Liver (tissue), 9 donors: ENCODE results near the gene POU4F2. TPM values are rescaled to one million over a fixed set of nuclear protein-coding genes. Genes with fewer than 3 reads are reported as not detected.

Experiments
- DNase-seq: peaks from one replicate; pipeline ENCODE4 v3.0.0-alpha.2; 2017; ENCODE audit warnings: low spot score
- H3K27ac ChIP-seq, 2 donors: one replicate each; pipeline ENCODE4 v1.7.0; 2013; ENCODE audit warnings: inconsistent platforms in 2 of 2, low read length in 2 of 2, control low read depth in 1 of 2, low read depth in 1 of 2, mild to moderate bottlenecking in 1 of 2
- H3K27me3 ChIP-seq, 4 donors: one replicate each; pipeline versions ENCODE4 v1.6.1 to v1.7.0; 2013; ENCODE audit warnings: low read length in 3 of 4, inconsistent platforms in 1 of 4, mild to moderate bottlenecking in 1 of 4, moderate library complexity in 1 of 4; ENCODE audit not compliant: control insufficient read depth in 4 of 4, insufficient read depth in 4 of 4
- H3K36me3 ChIP-seq, 4 donors: one replicate each; pipeline versions ENCODE4 v1.6.1 to v1.7.0; 2013; ENCODE audit warnings: low read length in 3 of 4, mild to moderate bottlenecking in 3 of 4, low read depth in 1 of 4, moderate library complexity in 1 of 4; ENCODE audit not compliant: control insufficient read depth in 4 of 4, insufficient read depth in 3 of 4
- H3K4me1 ChIP-seq, 4 donors: one replicate each; pipeline versions ENCODE4 v1.6.1 to v1.7.0; 2013; ENCODE audit warnings: low read length in 3 of 4, mild to moderate bottlenecking in 3 of 4, moderate library complexity in 1 of 4; ENCODE audit not compliant: control insufficient read depth in 4 of 4, insufficient read depth in 4 of 4
- H3K4me3 ChIP-seq, 3 donors: one replicate each; pipeline versions ENCODE4 v1.6.1 to v1.7.0; 2013; ENCODE audit warnings: low read length in 3 of 3, control low read depth in 1 of 3, low read depth in 1 of 3, mild to moderate bottlenecking in 1 of 3
- H3K9ac ChIP-seq, 2 donors: one replicate each; pipeline ENCODE4 v1.7.0; 2013; ENCODE audit warnings: low read length in 2 of 2, mild to moderate bottlenecking in 2 of 2, moderate library complexity in 2 of 2, control low read depth in 1 of 2, low read depth in 1 of 2
- H3K9me3 ChIP-seq, 4 donors: one replicate each; pipeline versions ENCODE4 v1.6.1 to v1.7.0; 2013; ENCODE audit warnings: low read length in 3 of 4; ENCODE audit not compliant: control insufficient read depth in 4 of 4
- EGR1 ChIP-seq, 2 donors: IDR thresholded peaks; 2 replicates each; pipeline ENCODE4 v1.6.1; 2016 to 2018; ENCODE audit warnings: antibody characterized with exemption in 2 of 2, low read depth in 2 of 2
- FOXA1 ChIP-seq: IDR thresholded peaks from 2 replicates; pipeline ENCODE4 v1.6.1; 2016; ENCODE audit warnings: antibody characterized with exemption
- FOXA2 ChIP-seq: IDR thresholded peaks from 2 replicates; pipeline ENCODE4 v1.6.1; 2016; ENCODE audit warnings: antibody characterized with exemption
- GABPA ChIP-seq, 2 donors: IDR thresholded peaks in 1 of 2; conservative IDR thresholded peaks in 1 of 2; 2 replicates each; pipeline ENCODE4 v1.6.1; 2016; ENCODE audit warnings: antibody characterized with exemption in 2 of 2, mild to moderate bottlenecking in 1 of 2, moderate library complexity in 1 of 2
- HNF4A ChIP-seq, 2 donors: conservative IDR thresholded peaks; 2 replicates each; pipeline ENCODE4 v1.6.1; 2016; ENCODE audit warnings: antibody characterized with exemption in 2 of 2, mild to moderate bottlenecking in 2 of 2
- JUND ChIP-seq, 2 donors: IDR thresholded peaks; 2 replicates each; pipeline ENCODE4 v1.6.1; 2016; ENCODE audit warnings: antibody characterized with exemption in 2 of 2
- NR2F2 ChIP-seq: IDR thresholded peaks from 2 replicates; pipeline ENCODE4 v1.6.1; 2016; ENCODE audit warnings: antibody characterized with exemption
- RAD21 ChIP-seq, 2 donors: IDR thresholded peaks; 2 replicates each; pipeline ENCODE4 v1.6.1; 2016; ENCODE audit warnings: antibody characterized with exemption in 2 of 2, mild to moderate bottlenecking in 2 of 2
- RXRA ChIP-seq, 2 donors: IDR thresholded peaks; 2 replicates each; pipeline ENCODE4 v1.6.1; 2017 to 2018; ENCODE audit warnings: antibody characterized with exemption in 2 of 2, mild to moderate bottlenecking in 1 of 2
- SP1 ChIP-seq: IDR thresholded peaks from 2 replicates; pipeline ENCODE4 v1.6.1; 2018; ENCODE audit warnings: antibody characterized with exemption, mild to moderate bottlenecking
- TAF1 ChIP-seq: conservative IDR thresholded peaks from 2 replicates; pipeline ENCODE4 v1.6.1; 2016; ENCODE audit warnings: antibody characterized with exemption, mild to moderate bottlenecking
- WGBS: extraction: QIAGEN DNeasy Blood & Tissue Kit; methylation state at CpG from one replicate; pipeline ENCODE4 v1.1.7; 2013; 5-methylcytosine and 5-hydroxymethylcytosine counted together
- polyA plus RNA-seq, 2 donors: library from polyadenylated mRNA; stranded (reverse) in 1 of 2; unstranded in 1 of 2; fragments of 200-250 nt in 1 of 2; fragments of >200 nt in 1 of 2; fragmentation: Nextera tagmentation in 1 of 2; extraction: Ambion mirVana in 1 of 2; gene quantifications; one replicate each; pipeline versions ENCODE4 v1.2.1 to v1.2.3, GENCODE V29; 2013 to 2015
- total RNA-seq, 2 donors: library from RNA; depleted of rRNA; stranded (reverse); fragments of >200 nt; gene quantifications; one replicate each; pipeline ENCODE4 v1.2.3, GENCODE V29; 2014
- TF ChIP-seq, protein P1 (sequence below): IDR thresholded peaks from 2 replicates; pipeline ENCODE4 v1.6.1; 2016; ENCODE audit warnings: antibody characterized with exemption
- TF ChIP-seq, protein P2 (sequence below): IDR thresholded peaks from 2 replicates; pipeline ENCODE4 v1.6.1; 2016; ENCODE audit warnings: antibody characterized with exemption
- TF ChIP-seq, protein P3 (sequence below): fragments of 150-350 bp; IDR thresholded peaks from 2 replicates; pipeline ENCODE4 v1.5.1; 2017; ENCODE audit warnings: improper control_type of control experiment, low read depth, low read length; ENCODE audit not compliant: missing input control
- TF ChIP-seq, protein P4 (sequence below): IDR thresholded peaks from 2 replicates; pipeline ENCODE4 v1.6.1; 2016; ENCODE audit warnings: antibody characterized with exemption, mild to moderate bottlenecking
- TF ChIP-seq, protein P5 (sequence below): IDR thresholded peaks from 2 replicates; pipeline ENCODE4 v1.6.1; 2016; ENCODE audit warnings: antibody characterized with exemption
- donor health status: healthy.
- donor health status: healthy.
- donor health status: healthy.
- donor health status: healthy.
- donor health status: healthy.

Gene POU4F2
- total and polyA plus RNA-seq, 4 donors: not detected

DNA sequence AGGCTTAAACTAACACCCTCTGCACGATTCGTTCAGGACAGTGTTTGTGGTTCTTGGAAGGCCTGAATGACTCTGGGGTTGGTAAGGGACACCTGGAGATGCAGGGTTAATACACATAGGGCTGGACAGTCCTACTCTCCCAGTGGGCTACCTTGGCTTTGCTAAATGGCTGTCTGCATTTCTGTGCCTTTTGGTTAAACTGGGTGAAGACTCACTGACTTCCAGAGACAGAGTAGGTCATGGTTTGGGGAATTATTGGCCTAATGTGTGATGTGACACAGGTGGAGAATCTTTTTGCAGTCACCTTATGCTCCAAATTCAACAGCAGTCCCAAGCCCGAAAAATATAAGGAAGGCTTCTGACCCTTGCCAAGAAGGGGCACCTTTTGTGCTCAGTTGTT is 10.5 kb downstream of the POU4F2 start:
- H3K4me1 ChIP-seq: peaks cover 0 to 3% (median under 1%) of the 10 kb centered on the region in 4 donors
- H3K36me3 ChIP-seq: no peaks in the 10 kb centered on the region
- no peak overlapping the region for H3K27ac ChIP-seq
- peaks cover 2 to 28% (median 16%) of the 10 kb centered on the region in 4 donors for H3K27me3 ChIP-seq
- H3K9ac ChIP-seq: no peak overlapping the region
- WGBS: 12% methylated on average over 3 of the region's 3 CpGs
- no peak for TF ChIP-seq SP1
- no peak for TF ChIP-seq FOXA2
- no peak for TF ChIP-seq FOXA1
- TF ChIP-seq, protein P1, sequence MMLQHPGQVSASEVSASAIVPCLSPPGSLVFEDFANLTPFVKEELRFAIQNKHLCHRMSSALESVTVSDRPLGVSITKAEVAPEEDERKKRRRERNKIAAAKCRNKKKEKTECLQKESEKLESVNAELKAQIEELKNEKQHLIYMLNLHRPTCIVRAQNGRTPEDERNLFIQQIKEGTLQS: no peak
- TF ChIP-seq, protein P2, sequence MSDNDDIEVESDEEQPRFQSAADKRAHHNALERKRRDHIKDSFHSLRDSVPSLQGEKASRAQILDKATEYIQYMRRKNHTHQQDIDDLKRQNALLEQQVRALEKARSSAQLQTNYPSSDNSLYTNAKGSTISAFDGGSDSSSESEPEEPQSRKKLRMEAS: no peak
- TF ChIP-seq NR2F2: no peak
- TF ChIP-seq, protein P3, sequence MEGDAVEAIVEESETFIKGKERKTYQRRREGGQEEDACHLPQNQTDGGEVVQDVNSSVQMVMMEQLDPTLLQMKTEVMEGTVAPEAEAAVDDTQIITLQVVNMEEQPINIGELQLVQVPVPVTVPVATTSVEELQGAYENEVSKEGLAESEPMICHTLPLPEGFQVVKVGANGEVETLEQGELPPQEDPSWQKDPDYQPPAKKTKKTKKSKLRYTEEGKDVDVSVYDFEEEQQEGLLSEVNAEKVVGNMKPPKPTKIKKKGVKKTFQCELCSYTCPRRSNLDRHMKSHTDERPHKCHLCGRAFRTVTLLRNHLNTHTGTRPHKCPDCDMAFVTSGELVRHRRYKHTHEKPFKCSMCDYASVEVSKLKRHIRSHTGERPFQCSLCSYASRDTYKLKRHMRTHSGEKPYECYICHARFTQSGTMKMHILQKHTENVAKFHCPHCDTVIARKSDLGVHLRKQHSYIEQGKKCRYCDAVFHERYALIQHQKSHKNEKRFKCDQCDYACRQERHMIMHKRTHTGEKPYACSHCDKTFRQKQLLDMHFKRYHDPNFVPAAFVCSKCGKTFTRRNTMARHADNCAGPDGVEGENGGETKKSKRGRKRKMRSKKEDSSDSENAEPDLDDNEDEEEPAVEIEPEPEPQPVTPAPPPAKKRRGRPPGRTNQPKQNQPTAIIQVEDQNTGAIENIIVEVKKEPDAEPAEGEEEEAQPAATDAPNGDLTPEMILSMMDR: no peak
- TF ChIP-seq, protein P4, sequence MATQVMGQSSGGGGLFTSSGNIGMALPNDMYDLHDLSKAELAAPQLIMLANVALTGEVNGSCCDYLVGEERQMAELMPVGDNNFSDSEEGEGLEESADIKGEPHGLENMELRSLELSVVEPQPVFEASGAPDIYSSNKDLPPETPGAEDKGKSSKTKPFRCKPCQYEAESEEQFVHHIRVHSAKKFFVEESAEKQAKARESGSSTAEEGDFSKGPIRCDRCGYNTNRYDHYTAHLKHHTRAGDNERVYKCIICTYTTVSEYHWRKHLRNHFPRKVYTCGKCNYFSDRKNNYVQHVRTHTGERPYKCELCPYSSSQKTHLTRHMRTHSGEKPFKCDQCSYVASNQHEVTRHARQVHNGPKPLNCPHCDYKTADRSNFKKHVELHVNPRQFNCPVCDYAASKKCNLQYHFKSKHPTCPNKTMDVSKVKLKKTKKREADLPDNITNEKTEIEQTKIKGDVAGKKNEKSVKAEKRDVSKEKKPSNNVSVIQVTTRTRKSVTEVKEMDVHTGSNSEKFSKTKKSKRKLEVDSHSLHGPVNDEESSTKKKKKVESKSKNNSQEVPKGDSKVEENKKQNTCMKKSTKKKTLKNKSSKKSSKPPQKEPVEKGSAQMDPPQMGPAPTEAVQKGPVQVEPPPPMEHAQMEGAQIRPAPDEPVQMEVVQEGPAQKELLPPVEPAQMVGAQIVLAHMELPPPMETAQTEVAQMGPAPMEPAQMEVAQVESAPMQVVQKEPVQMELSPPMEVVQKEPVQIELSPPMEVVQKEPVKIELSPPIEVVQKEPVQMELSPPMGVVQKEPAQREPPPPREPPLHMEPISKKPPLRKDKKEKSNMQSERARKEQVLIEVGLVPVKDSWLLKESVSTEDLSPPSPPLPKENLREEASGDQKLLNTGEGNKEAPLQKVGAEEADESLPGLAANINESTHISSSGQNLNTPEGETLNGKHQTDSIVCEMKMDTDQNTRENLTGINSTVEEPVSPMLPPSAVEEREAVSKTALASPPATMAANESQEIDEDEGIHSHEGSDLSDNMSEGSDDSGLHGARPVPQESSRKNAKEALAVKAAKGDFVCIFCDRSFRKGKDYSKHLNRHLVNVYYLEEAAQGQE: no peak
- TF ChIP-seq JUND (IDR thresholded peaks at IDR 0.05): no peak
- no peak for TF ChIP-seq RXRA (IDR thresholded peaks at IDR 0.05)
- TF ChIP-seq EGR1 (IDR thresholded peaks at IDR 0.05; ENCODE audit: low read depth in 2 of 2): no peak
- H3K4me3 ChIP-seq: no peak overlapping the region
- peaks cover 0 to 3% (median 0%) of the 10 kb centered on the region in 4 donors for H3K9me3 ChIP-seq
- DNase-seq: no peak

DNA sequence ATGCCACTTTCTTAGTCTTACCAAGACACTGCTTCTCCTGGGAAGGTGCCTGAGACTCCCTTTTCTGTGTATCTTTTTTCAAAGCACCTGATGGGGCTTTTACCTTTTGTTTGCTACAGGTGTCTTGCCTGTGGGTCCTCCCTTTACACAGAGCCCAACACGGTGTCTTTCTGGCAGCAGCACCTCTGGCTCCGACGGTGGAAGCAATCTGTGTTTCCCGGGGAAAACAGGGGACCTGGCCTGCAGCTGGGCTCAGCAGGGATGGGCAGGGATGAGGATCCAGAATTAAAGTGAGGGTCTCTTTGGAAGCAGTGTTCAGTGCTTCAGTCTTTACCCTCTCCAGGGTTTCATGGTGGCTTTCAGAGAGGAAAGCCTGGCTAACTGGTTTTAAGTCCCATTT is 11.3 kb downstream of the POU4F2 start:
- Histone ChIP-seq H3K4me3 (no peak overlapping the region), H3K27ac (no peak overlapping the region), H3K9me3 (peaks cover 0 to 3% (median 0%) of the 10 kb centered on the region in 4 donors), H3K27me3 (peaks cover 2 to 28% (median 16%) of the 10 kb centered on the region in 4 donors), H3K36me3 (no peaks in the 10 kb centered on the region), H3K9ac (no peak overlapping the region), H3K4me1 (peaks cover 5 to 7% (median 6%) of the 10 kb centered on the region in 4 donors)
- 5% methylated on average over 4 of the region's 4 CpGs for WGBS
- no peak for DNase-seq
- TF ChIP-seq FOXA2: no peak
- TF ChIP-seq RAD21 (IDR thresholded peaks at IDR 0.05): no peak
- TF ChIP-seq SP1: no peak
- no peak for TF ChIP-seq NR2F2
- TF ChIP-seq, protein P5, sequence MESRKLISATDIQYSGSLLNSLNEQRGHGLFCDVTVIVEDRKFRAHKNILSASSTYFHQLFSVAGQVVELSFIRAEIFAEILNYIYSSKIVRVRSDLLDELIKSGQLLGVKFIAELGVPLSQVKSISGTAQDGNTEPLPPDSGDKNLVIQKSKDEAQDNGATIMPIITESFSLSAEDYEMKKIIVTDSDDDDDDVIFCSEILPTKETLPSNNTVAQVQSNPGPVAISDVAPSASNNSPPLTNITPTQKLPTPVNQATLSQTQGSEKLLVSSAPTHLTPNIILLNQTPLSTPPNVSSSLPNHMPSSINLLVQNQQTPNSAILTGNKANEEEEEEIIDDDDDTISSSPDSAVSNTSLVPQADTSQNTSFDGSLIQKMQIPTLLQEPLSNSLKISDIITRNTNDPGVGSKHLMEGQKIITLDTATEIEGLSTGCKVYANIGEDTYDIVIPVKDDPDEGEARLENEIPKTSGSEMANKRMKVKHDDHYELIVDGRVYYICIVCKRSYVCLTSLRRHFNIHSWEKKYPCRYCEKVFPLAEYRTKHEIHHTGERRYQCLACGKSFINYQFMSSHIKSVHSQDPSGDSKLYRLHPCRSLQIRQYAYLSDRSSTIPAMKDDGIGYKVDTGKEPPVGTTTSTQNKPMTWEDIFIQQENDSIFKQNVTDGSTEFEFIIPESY: no peak
- no peak for TF ChIP-seq TAF1
- no peak for TF ChIP-seq EGR1 (IDR thresholded peaks at IDR 0.05; ENCODE audit: low read depth in 2 of 2)
- TF ChIP-seq HNF4A (conservative IDR thresholded peaks at IDR 0.05): no peak
- TF ChIP-seq GABPA (IDR thresholded peaks at IDR 0.05 in 1 of 2, conservative IDR thresholded peaks at IDR 0.05 in 1 of 2): no peak
- TF ChIP-seq JUND (IDR thresholded peaks at IDR 0.05): no peak
